ENCODE measurements around the gene MAP2K6. TPM values are rescaled to one million over a fixed set of nuclear protein-coding genes. Genes with fewer than 3 reads are reported as not detected.

MAP2K6 gene
- total RNA-seq, 1 experiment from 2014 or later, result 43.0 TPM

- no peak overlapping the region for H3K27ac Mint-ChIP-seq
- H3K27me3 Mint-ChIP-seq (ENCODE audit: low read depth), result no peaks in the 10 kb centered on the region
- CTCF ChIA-PET, result interaction anchor here (0.6 kb wide), 1 partner anchor 224 kb away, joined by 3 read pairs; no protein-coding TSS in a partner anchor
- H3K4me3 Mint-ChIP-seq, result no peak overlapping the region
- TF ChIP-seq SMAD3 (CRISPR knock-in tag; IDR thresholded peaks at IDR 0.05; ENCODE audit: borderline replicate concordance), result no peak
- no peak for TF ChIP-seq MYBL2 (CRISPR knock-in tag; IDR thresholded peaks at IDR 0.05)
- no peak for TF ChIP-seq USF1 (CRISPR knock-in tag; IDR thresholded peaks at IDR 0.05)
- TF ChIP-seq ZNF532 (CRISPR knock-in tag; IDR thresholded peaks at IDR 0.05; ENCODE audit: borderline replicate concordance), result no peak
- TF ChIP-seq GTF2I (CRISPR knock-in tag; conservative IDR thresholded peaks at IDR 0.05), result no peak
- TF ChIP-seq FOXK1 (CRISPR knock-in tag; IDR thresholded peaks at IDR 0.05), result no peak
- TF ChIP-seq SMAD4 (CRISPR knock-in tag; IDR thresholded peaks at IDR 0.05), result no peak
- no peak for TF ChIP-seq SP1 (CRISPR knock-in tag; conservative IDR thresholded peaks at IDR 0.05)
- TF ChIP-seq HMGA2 (CRISPR knock-in tag; IDR thresholded peaks at IDR 0.05), result no peak
- TF ChIP-seq E2F5 (CRISPR knock-in tag; IDR thresholded peaks at IDR 0.05), result no peak
- TF ChIP-seq AFF4 (CRISPR knock-in tag; IDR thresholded peaks at IDR 0.05; ENCODE audit: borderline replicate concordance), result no peak
- no peak for TF ChIP-seq NFATC4 (CRISPR knock-in tag; IDR thresholded peaks at IDR 0.05)
- TF ChIP-seq ERG (CRISPR knock-in tag; IDR thresholded peaks at IDR 0.05), result no peak
- TF ChIP-seq ZNF219 (CRISPR knock-in tag; IDR thresholded peaks at IDR 0.05; ENCODE audit: borderline replicate concordance), result no peak
- no peak for TF ChIP-seq RORB (CRISPR knock-in tag; IDR thresholded peaks at IDR 0.05)
- peaks cover 9% of the 10 kb centered on the region for H3K36me3 Mint-ChIP-seq
- ATAC-seq (no peak), DNase-seq (ENCODE audit: low spot score) (no peak)
- peaks cover 8% of the 10 kb centered on the region; the same call in 1 of the 2 replicates for H3K9me3 Mint-ChIP-seq
- POLR2A ChIA-PET, result no interaction called here
- peaks cover 46% of the 10 kb centered on the region for H3K4me1 Mint-ChIP-seq
These were observed 23.0 kb downstream of the MAP2K6 start for GRCh38 chr17:69437475-69437874.

GRCh38 chr17:69438776-69439175 is 24.3 kb downstream of the MAP2K6 start:
- no peak overlapping the region for H3K27ac Mint-ChIP-seq
- no peak for ATAC-seq
- TF ChIP-seq ZNF121 (CRISPR knock-in tag; IDR thresholded peaks at IDR 0.05) (peak; percentile 13; the same call in 1 of the 2 replicates), ZNF396 (CRISPR knock-in tag; IDR thresholded peaks at IDR 0.05; ENCODE audit: borderline replicate concordance) (no peak)
- peaks cover 37% of the 10 kb centered on the region for H3K4me1 Mint-ChIP-seq
- DNase-seq (ENCODE audit: low spot score), result no peak
- POLR2A ChIA-PET, result no interaction called here
- H3K4me3 Mint-ChIP-seq, result no peak overlapping the region
- H3K27me3 Mint-ChIP-seq (ENCODE audit: low read depth), result no peaks in the 10 kb centered on the region
- H3K9me3 Mint-ChIP-seq, result peaks cover 8% of the 10 kb centered on the region; the same call in 1 of the 2 replicates
- H3K36me3 Mint-ChIP-seq, result peaks cover 9% of the 10 kb centered on the region
- CTCF ChIA-PET, result no interaction called here
